Activated T-helper 17 cell treated with anti-CD3 and anti-CD28 coated beads, Interleukin-2, amount 50 U/mL, for 72 hours (primary cell): ENCODE measurements around the gene TEAD4. TPM values are rescaled to one million over a fixed set of nuclear protein-coding genes. Genes with fewer than 3 reads are reported as not detected.

Source experiments
- ATAC-seq: fragments of 150-1000 bp; cut with Tn5 transposase; replicated peaks from 2 replicates; pipeline ENCODE4 v1.10.0; 2021; ENCODE audit warnings: mild to moderate bottlenecking, moderate library complexity
- H3K27ac Mint-ChIP-seq: one replicate; pipeline ENCODE4 v1.8.0; 2022; ENCODE audit warnings: mixed read lengths
- H3K27me3 Mint-ChIP-seq: one replicate; pipeline ENCODE4 v1.8.0; 2022; ENCODE audit warnings: mixed read lengths
- H3K36me3 Mint-ChIP-seq: one replicate; pipeline ENCODE4 v1.8.0; 2022; ENCODE audit warnings: low read depth, mild to moderate bottlenecking, mixed read lengths
- H3K4me1 Mint-ChIP-seq: one replicate; pipeline ENCODE4 v1.8.0; 2022; ENCODE audit warnings: mixed read lengths
- H3K4me3 Mint-ChIP-seq: one replicate; pipeline ENCODE4 v1.8.0; 2022; ENCODE audit warnings: mild to moderate bottlenecking, mixed read lengths
- H3K9me3 Mint-ChIP-seq: one replicate; pipeline ENCODE4 v1.8.0; 2022; ENCODE audit warnings: mixed read lengths
- total RNA-seq, 2 donors: library from RNA; stranded (reverse); gene quantifications; one replicate each; pipeline ENCODE4 v1.2.3, GENCODE V29; 2022

Gene TEAD4
- total RNA-seq, 2 donors from 2014 or later = 3.1 to 3.7 TPM

DNA sequence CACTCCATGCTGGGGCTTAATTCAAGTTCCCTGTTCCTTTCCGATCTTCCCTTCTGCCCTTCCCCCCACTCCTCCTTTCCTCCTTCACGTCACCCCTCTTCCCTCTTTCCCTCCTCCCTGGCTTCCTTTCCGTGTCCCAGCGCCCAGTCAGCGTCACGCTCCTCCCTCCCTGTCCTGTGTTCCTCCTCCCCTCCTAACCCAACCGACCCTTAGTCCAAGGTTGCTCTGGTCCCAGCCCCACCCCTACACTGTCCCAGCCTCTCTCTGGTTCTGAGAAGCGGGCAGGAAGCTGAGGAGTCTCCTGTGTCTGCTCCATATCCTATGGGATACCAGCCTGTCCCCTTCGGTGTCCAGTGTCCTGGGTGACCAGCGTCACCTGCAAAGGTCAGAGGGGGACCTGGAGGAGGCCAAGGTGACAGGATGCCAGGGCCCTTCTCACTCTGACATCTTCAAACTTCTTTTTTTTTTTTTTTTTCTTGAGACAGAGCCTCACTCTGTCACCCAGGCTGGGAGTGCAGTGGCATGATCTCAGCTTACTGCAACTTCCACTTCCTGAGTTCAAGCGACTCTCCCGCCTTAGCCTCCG lies 61.7 kb downstream of the TEAD4 start:
- Mint-ChIP-seq H3K27me3 (peaks cover 7% of the 10 kb centered on the region), H3K4me1 (no peaks in the 10 kb centered on the region), H3K9me3 (no peaks in the 10 kb centered on the region), H3K27ac (no peak overlapping the region), H3K36me3 (no peaks in the 10 kb centered on the region), H3K4me3 (no peak overlapping the region)
- no peak for ATAC-seq

DNA sequence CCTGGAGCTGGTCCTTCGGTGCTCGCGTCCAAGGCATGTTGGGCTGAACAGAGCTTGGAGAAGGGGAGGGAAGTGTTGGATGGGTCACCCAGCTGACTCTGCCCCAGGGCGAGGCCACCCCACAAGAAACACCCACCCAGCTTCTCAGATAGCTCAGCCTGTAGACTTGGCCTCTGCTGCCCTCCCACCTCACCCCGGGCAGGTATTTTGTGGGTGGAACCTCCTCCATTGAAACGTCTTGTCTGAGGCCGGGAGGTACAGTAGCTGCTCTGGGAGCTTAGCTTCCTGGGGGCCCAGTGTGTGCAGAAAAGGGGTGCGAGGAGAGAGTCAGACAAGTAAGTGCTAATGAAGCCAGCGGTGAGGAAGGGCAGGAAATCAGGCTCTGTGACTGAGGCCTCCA lies 63.2 kb downstream of the TEAD4 start:
- H3K27ac Mint-ChIP-seq = no peak overlapping the region
- H3K4me1 Mint-ChIP-seq = no peaks in the 10 kb centered on the region
- H3K4me3 Mint-ChIP-seq = no peak overlapping the region

DNA sequence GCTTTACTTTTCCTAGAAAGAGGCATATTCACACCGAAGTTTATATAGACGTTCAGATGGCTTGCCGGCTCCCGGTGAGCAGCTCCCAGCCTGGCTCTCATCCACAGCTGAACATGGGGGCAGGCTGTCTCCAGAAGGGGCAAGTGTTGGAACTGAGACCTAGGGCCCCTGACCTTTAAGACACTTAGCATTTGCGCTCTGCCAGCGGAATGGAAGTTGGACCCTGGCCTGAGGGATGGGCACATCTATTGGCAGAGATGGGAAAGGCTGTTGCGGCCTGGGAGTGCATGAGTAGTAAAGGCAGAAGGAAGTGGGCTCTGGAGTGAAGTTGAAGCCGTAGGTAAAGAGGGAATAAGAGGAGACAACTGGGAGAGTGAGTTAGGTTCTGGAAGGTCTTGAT lies 63.8 kb downstream of the TEAD4 start:
- ATAC-seq = no peak
- Mint-ChIP-seq H3K27me3 (peaks cover 4% of the 10 kb centered on the region), H3K4me1 (no peaks in the 10 kb centered on the region), H3K9me3 (no peaks in the 10 kb centered on the region), H3K36me3 (no peaks in the 10 kb centered on the region), H3K27ac (no peak overlapping the region), H3K4me3 (no peak overlapping the region)

More for the DNA sequence above, 63.2 kb downstream of the TEAD4 start:
- H3K36me3 Mint-ChIP-seq = no peaks in the 10 kb centered on the region
- no peaks in the 10 kb centered on the region for H3K9me3 Mint-ChIP-seq
- no peak for ATAC-seq
- H3K27me3 Mint-ChIP-seq = peaks cover 4% of the 10 kb centered on the region

DNA sequence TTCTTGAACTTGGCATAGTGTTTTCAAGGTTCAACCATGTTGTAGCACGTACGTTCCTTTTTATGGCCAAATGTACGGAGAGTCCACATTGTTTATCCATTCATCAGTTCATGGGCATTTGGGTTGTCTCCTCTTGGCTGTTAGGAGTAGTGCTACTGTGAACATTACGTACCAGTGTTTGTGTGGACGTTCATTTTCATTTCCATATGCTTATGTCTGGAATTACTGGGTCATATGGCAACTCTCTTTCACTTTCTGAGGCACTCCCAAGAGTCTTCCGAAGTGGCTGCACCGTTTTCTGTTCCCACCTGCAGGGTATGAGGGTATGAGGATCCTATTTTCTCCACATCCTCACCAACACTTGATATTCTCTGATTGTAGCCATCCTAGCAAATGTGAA lies 68.9 kb downstream of the TEAD4 start:
- Mint-ChIP-seq H3K27me3 (peaks cover 3% of the 10 kb centered on the region), H3K9me3 (no peaks in the 10 kb centered on the region), H3K36me3 (no peaks in the 10 kb centered on the region), H3K27ac (no peak overlapping the region), H3K4me3 (no peak overlapping the region), H3K4me1 (no peaks in the 10 kb centered on the region)
- ATAC-seq = no peak

DNA sequence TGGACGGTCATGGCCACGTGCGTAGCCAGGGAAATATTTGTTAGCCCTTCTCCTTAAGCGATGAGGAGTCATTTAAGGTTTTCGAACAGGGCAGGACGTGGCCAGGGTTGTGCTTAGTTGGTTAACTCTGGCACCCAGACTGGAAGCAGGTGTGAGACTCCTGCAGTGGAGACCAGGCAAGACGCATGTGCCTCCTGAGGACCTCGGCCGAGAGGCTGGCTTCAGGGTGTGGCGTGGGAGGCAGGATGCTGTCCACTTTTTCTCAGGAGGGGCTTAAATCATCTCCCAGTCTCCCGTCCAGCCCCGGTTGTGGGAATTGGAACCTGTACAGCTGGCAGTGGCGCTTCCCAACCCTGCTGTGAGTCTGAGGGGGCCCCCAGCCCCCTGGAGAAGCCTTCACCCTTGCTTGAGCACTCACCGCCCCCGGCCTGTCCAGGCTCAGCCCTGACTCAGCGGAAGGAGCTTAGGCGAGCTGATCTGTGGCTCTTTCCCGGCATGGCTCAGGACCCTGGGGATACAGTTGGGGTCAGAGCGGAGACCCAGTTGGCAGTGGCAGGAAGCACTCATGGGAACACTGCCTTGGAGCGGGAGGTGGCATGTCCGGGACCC lies 71.7 kb downstream of the TEAD4 start:
- Mint-ChIP-seq H3K4me1 (no peaks in the 10 kb centered on the region), H3K9me3 (no peaks in the 10 kb centered on the region), H3K4me3 (no peak overlapping the region), H3K27ac (no peak overlapping the region), H3K27me3 (peaks cover 11% of the 10 kb centered on the region), H3K36me3 (no peaks in the 10 kb centered on the region)
- ATAC-seq = no peak

DNA sequence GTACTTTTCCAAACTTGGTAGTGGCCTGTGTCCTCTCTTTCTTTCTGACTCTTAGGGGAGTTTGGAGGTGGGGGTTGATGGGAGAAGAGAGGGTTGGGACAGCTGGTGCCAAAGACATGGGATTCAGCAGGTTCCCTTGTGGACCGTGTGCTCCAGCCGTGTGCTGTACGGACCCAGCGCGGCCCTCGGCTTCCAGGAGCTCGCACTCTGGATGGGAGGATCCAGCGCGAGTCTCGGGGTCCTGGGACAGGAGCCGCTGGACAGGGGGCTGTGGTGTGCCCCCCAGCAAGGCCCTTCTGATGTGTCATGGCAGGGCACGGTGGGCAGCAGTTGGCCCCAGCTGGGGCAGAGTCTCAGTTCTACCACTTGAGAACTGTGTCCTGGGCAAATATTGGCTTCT lies 73.0 kb downstream of the TEAD4 start:
- Mint-ChIP-seq H3K4me3 (no peak overlapping the region), H3K27me3 (peaks cover 11% of the 10 kb centered on the region), H3K27ac (no peak overlapping the region), H3K36me3 (no peaks in the 10 kb centered on the region), H3K9me3 (no peaks in the 10 kb centered on the region), H3K4me1 (no peaks in the 10 kb centered on the region)
- no peak for ATAC-seq

DNA sequence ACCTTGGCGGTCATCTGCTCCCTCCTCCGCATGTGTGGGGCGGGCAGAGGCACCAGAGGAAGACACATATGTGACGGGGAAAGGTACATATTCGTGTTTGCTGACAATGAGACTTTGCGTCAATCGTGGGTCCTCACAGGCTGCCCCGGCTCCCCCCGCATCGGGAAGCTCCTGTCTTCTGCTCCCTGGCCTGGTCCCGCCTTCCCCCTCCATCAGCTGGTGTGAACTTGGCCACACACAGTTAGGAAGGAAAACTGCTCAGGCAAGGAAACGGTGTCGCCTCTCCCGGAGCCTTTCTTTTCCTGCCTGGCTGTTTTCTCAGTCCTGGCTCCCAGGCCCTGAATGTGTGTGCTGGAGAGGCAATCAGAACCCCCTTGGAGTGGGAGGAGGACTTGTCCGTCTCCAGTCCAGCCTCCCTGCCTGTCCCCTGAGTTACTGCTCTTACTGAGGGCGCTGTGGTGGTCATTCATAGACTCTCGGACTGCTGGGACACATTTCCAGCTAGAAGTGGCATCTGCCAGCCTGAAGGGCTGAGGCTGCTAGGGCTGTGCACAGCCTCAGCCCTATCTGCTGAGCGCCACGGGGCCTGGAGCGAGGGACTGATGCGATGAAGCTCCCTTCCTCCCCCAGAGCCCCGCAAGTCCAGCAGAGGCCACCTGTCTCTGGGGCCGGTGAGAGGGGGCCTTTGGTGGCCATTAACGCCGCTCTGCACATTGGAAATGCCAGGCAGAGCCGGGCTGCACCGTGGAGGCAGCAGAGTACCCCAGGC lies 73.8 kb downstream of the TEAD4 start:
- Mint-ChIP-seq H3K27ac (no peak overlapping the region), H3K36me3 (no peaks in the 10 kb centered on the region), H3K4me3 (no peak overlapping the region), H3K9me3 (no peaks in the 10 kb centered on the region), H3K4me1 (no peaks in the 10 kb centered on the region), H3K27me3 (peaks cover 11% of the 10 kb centered on the region)
- ATAC-seq = no peak

DNA sequence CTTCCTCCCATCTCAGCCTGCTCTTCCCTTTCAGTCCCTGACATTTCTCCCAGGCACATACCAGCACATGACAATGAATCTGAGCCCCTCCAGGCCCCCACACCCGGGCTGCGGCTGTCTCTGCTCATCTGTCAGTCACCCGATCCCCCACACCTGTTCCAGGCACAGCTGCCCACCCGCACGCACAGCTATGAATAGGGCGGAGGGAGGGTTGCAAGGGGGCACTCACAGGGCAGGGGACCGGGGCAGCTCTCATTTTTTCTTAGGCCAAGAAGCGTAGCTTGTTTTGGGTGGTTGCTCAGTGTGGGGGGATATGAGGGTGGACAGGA lies 74.3 kb downstream of the TEAD4 start:
- no peak for ATAC-seq
- H3K27ac Mint-ChIP-seq = no peak overlapping the region
- no peaks in the 10 kb centered on the region for H3K4me1 Mint-ChIP-seq
- no peak overlapping the region for H3K4me3 Mint-ChIP-seq
- peaks cover 11% of the 10 kb centered on the region for H3K27me3 Mint-ChIP-seq
- no peaks in the 10 kb centered on the region for H3K36me3 Mint-ChIP-seq
- H3K9me3 Mint-ChIP-seq = no peaks in the 10 kb centered on the region

DNA sequence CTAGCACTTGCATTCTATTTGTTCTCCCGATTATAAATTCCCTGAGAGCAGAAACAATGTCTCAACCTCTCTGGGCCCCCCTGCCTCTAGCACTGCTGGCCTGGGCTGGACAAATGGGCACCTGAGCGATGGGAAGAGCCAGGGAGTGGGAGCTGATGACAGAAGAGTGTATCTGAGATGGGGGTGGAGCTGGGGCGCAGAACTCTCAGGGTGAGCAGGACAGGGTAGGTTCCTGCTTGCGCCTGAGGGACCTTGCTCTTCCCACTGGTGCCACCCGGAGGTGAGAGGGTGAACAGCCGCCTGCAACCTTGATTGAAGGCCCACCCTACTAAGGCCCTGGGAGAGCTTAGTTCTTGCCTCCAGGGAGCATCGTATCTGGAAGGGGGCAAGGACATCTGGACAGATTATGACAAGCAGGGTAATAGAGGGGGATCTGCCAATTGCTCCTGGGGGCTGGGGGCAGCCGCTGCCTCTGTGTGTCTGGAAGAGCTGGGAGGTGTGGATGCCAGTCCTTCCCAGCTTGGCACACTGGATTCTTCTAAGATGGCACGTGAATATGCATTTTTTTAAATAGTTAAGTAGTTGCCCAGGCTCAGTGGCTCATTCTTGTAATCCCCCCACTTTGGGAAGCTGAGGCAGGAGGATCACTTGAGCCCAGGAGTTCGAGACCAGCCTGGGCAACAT lies 75.0 kb downstream of the TEAD4 start:
- Mint-ChIP-seq H3K27me3 (peaks cover 11% of the 10 kb centered on the region), H3K4me1 (no peaks in the 10 kb centered on the region), H3K9me3 (no peaks in the 10 kb centered on the region), H3K4me3 (no peak overlapping the region), H3K36me3 (no peaks in the 10 kb centered on the region), H3K27ac (no peak overlapping the region)
- ATAC-seq = peak; percentile 53

DNA sequence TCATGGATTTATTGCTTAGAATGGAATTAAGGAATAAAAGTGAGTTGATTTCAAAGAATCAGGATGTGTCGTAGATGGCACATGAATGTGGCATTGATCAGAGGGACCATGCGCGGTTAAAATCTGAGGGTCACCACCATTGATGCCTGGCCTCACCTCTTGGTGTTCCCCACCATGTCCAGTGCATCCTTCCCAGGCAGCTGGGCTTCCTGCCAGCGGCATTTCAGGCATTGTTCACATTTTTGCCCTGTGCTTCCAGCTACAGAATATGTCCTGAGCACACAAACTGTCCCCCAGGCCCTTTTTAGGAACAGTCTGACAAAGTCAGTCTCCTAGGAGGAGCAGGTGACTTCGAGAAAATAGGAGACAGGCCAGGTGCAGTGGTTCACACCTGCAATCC lies 76.0 kb downstream of the TEAD4 start:
- no peak overlapping the region for H3K4me3 Mint-ChIP-seq
- peaks cover 13% of the 10 kb centered on the region for H3K27me3 Mint-ChIP-seq
- ATAC-seq = no peak
- H3K4me1 Mint-ChIP-seq = no peaks in the 10 kb centered on the region
- no peaks in the 10 kb centered on the region for H3K9me3 Mint-ChIP-seq
- no peaks in the 10 kb centered on the region for H3K36me3 Mint-ChIP-seq
- no peak overlapping the region for H3K27ac Mint-ChIP-seq

DNA sequence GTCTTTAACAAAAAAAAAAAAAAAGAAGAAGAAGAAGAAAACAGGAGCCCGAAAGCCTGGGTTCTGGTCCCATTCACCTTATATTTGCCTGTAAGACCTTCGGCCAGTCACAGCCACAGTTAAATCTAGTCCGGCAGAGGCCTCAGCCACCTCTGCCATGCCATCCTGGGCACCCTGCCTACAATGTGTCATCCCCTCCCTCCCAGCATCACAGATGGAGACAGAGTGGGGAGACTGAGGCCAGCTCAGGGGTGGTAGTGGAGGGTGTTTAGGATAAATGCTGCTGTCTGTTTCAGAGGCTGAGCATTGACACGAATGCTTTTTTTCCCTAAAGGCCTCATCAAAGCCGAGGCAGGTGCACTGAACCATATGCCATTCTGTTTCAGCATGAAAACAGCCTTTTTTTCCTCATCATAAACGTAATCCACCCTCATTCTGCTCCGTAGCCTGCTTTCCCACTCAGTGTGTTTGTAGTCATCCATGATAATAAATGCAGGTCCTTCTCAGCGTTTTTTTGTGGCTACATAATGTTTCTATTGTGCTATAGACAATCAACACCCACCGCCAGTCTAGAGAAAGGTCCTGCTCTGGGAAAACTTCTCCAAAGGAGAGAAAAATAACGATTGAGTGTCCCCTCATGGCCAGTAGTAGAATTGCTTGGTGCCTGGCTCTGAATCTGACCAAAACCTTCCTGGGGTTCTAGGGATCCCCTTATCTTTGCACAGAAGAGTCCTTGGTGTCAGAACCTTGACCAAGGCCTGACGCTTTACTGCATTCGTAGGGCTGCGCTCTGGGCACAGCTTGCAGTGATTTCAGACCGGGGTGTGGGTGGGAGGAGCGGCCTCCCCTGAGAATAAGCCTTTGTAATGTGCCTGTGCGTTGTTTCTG lies 76.9 kb downstream of the TEAD4 start:
- no peak overlapping the region for H3K27ac Mint-ChIP-seq
- H3K9me3 Mint-ChIP-seq = no peaks in the 10 kb centered on the region
- no peaks in the 10 kb centered on the region for H3K4me1 Mint-ChIP-seq
- H3K36me3 Mint-ChIP-seq = no peaks in the 10 kb centered on the region
- peaks cover 11% of the 10 kb centered on the region for H3K27me3 Mint-ChIP-seq
- no peak overlapping the region for H3K4me3 Mint-ChIP-seq
- ATAC-seq = no peak

DNA sequence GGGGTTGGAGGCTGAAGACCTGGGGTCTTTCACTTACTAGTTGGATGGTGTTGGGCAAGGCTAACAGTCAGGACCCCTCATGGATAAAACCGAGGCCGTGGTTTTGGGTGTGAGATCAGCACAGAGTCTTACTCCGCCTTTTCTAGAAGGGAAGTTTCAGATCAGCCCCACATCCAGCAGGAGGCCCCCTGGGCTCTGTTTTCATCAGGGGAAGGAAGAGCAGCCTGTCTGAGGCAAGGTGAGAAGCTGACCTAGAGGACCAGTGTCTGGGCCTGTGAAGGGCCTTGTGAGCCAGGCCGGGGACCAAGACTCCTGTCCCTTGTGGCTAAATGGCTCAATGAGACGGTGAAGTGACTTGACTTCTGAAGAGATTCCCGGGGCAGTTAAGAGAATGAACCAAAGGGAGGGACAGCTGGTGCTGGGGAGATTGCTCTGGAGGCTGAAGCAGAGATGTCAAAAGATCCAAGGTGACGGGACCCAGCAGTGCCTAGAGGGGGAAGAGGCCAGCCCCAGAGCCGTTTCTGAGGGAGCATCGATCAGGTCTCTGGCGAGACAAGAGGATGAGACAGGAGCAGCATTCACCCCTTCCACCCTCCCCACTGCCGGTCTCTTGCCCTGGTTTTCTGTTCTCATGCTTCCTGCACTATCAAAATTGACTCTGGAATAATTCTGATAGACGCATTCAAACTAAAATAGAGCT lies 77.9 kb downstream of the TEAD4 start:
- Mint-ChIP-seq H3K27me3 (peaks cover 17% of the 10 kb centered on the region), H3K27ac (no peak overlapping the region), H3K4me3 (no peak overlapping the region), H3K4me1 (no peaks in the 10 kb centered on the region), H3K36me3 (no peaks in the 10 kb centered on the region), H3K9me3 (no peaks in the 10 kb centered on the region)
- ATAC-seq = no peak

DNA sequence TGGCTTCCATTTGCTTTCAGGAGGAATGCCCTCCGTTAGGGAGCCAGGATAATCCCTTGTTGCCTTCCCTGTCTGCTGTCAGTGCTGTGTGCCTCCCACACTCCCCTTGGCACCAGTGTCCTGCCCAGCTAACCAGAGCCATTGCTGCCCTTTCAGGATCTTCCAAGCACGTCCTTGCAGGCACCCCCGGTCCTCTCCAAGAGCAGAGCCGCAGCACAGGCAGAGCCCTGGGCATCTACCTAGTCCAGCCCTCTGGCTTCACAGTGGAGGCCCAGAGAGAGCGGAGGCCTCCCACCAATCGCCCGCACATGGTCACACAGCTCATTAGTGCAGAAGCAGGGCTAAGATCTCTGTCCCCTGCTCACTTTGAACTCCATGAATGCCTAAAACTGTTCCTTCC lies 79.0 kb downstream of the TEAD4 start:
- Mint-ChIP-seq H3K9me3 (no peaks in the 10 kb centered on the region), H3K27ac (no peak overlapping the region), H3K4me3 (no peak overlapping the region), H3K4me1 (no peaks in the 10 kb centered on the region), H3K36me3 (no peaks in the 10 kb centered on the region), H3K27me3 (peaks cover 25% of the 10 kb centered on the region)
- ATAC-seq = no peak
